Measurements from ENCODE around the gene UNC119. TPM values are rescaled to one million over a fixed set of nuclear protein-coding genes. Genes with fewer than 3 reads are reported as not detected.

UNC119 gene
- polyA plus RNA-seq, 1 experiment, result 54.3 TPM

DNA sequence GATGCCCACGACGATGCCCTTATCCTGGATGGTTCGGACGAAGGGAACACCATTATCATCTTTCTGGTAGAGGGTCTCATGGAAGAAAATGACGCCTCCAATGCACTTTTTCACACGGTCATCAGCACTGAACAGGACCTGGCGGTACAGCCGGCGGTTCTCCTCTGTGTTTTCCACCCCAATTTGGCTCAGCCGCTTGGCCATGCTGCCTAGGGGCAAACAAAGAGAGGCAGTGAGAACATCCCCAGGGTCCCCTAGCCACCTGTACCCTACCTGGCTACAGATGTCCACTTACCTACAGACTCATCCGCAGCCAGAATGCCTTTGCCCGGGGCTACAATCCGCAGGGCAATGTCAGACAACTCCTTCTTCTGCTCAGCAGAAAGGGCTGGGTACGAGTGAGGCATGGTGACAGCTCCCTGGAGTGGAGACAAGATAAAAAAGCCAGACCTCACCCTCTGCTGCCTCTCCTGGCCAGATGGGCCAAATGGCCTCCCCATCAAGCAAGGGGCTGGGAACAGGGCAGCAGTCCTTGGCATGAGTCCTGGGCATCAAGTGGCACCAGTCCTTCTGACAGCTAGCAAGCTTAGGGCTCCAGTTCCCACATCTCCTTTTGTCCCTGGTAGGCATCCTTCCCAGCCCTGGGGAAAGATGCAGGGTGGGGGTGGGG lies 22.8 kb upstream of the UNC119 start:
- H3K27me3 ChIP-seq (ENCODE audit: control insufficient read depth, insufficient read depth, low read length), result no peaks in the 10 kb centered on the region
- CTCF ChIA-PET, result no interaction called here
- TF ChIP-seq, protein P1, sequence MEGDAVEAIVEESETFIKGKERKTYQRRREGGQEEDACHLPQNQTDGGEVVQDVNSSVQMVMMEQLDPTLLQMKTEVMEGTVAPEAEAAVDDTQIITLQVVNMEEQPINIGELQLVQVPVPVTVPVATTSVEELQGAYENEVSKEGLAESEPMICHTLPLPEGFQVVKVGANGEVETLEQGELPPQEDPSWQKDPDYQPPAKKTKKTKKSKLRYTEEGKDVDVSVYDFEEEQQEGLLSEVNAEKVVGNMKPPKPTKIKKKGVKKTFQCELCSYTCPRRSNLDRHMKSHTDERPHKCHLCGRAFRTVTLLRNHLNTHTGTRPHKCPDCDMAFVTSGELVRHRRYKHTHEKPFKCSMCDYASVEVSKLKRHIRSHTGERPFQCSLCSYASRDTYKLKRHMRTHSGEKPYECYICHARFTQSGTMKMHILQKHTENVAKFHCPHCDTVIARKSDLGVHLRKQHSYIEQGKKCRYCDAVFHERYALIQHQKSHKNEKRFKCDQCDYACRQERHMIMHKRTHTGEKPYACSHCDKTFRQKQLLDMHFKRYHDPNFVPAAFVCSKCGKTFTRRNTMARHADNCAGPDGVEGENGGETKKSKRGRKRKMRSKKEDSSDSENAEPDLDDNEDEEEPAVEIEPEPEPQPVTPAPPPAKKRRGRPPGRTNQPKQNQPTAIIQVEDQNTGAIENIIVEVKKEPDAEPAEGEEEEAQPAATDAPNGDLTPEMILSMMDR (IDR thresholded peaks at IDR 0.05; ENCODE audit: low read depth, low read length), result no peak
- no peak for DNase-seq (ENCODE audit: low read depth, low spot score)
- no peaks in the 10 kb centered on the region; the same call in 1 of the 2 replicates for H3K9me3 ChIP-seq (ENCODE audit: control insufficient read depth, insufficient read depth, low read length)
- H3K4me3 ChIP-seq (ENCODE audit: low read depth, low read length), result no peak overlapping the region
- POLR2A ChIA-PET, result no interaction called here
- H3K27ac ChIP-seq (ENCODE audit: low read depth, low read length), result no peak overlapping the region

DNA sequence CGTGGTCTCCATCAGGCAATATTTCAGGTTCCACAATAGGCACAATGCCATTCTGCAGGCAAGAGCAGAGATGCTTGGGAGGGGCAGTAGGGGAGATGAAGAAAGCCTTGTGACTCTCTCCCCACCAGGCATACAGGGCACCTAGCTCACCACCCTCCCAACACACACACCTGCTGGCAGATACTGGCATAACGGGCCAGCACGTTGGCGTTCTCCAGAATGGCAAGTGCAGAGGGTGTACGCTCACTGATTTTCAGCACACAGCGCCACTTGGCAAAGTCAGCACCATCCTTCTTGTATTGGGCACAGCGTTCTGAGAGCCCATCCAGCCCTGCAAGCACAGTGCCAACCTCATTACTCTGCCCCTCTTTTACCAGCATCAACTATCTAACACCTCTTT lies 22.1 kb upstream of the UNC119 start:
- ChIA-PET POLR2A (no interaction called here), CTCF (no interaction called here)
- TF ChIP-seq, protein P1 (IDR thresholded peaks at IDR 0.05; ENCODE audit: low read depth, low read length), result no peak
- Histone ChIP-seq H3K9me3 (ENCODE audit: control insufficient read depth, insufficient read depth, low read length) (no peaks in the 10 kb centered on the region; the same call in 1 of the 2 replicates), H3K4me3 (ENCODE audit: low read depth, low read length) (no peak overlapping the region), H3K27ac (ENCODE audit: low read depth, low read length) (no peak overlapping the region), H3K27me3 (ENCODE audit: control insufficient read depth, insufficient read depth, low read length) (no peaks in the 10 kb centered on the region)
- DNase-seq (ENCODE audit: low read depth, low spot score), result no peak

DNA sequence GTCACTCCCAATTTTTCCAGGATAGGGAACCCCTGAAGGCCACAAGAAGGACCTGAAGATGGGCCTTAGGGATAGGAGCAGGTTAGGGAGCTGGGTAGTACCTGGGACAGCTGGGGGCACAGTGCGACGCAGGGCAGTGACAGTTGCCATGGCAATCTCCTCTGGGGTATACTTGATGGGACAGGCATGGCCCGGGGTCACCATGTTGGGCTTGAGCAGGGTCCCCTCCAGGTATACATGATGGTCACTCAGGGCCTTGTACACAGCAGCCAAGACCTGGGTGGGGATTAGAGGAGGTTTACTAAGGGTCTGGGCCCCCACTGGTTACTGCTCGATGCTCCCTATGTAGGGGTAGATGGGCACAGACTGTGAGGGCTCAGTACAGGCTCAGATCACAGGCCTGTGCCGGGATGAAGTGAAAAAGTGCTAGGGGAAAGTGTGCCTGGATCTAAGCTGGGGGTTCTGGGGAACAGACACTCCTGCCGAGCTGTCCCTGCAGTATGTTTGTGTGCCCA lies 21.6 kb upstream of the UNC119 start:
- no peak overlapping the region for H3K27ac ChIP-seq (ENCODE audit: low read depth, low read length)
- DNase-seq (ENCODE audit: low read depth, low spot score), result no peak
- H3K9me3 ChIP-seq (ENCODE audit: control insufficient read depth, insufficient read depth, low read length), result no peaks in the 10 kb centered on the region; the same call in 1 of the 2 replicates
- POLR2A ChIA-PET, result no interaction called here
- no peaks in the 10 kb centered on the region for H3K27me3 ChIP-seq (ENCODE audit: control insufficient read depth, insufficient read depth, low read length)
- TF ChIP-seq, protein P1 (IDR thresholded peaks at IDR 0.05; ENCODE audit: low read depth, low read length), result no peak
- H3K4me3 ChIP-seq (ENCODE audit: low read depth, low read length), result no peak overlapping the region
- CTCF ChIA-PET, result no interaction called here

DNA sequence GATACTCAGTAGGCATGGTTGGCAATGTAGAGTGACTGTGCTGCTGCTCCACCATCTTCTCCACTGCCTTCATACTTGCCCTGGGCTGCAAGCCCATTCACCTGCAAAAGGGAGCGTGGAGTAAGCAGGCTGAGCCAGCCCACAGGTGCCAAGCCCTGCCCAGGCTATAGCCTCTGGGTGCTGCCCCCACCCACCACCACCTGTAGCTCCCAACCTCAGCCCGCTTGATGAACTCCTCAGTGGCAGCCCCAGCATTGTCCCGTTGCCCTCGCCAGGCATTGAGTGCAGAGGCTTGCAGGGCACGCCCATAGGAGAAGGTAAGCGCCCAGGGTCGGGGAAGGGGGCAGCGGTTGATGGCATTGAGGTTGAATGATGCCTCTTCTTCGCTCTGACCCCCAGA lies 21.1 kb upstream of the UNC119 start:
- H3K27me3 ChIP-seq (ENCODE audit: control insufficient read depth, insufficient read depth, low read length), result no peaks in the 10 kb centered on the region
- no peak for DNase-seq (ENCODE audit: low read depth, low spot score)
- TF ChIP-seq, protein P1 (IDR thresholded peaks at IDR 0.05; ENCODE audit: low read depth, low read length), result no peak
- no peak overlapping the region for H3K4me3 ChIP-seq (ENCODE audit: low read depth, low read length)
- H3K27ac ChIP-seq (ENCODE audit: low read depth, low read length), result no peak overlapping the region
- no peaks in the 10 kb centered on the region; the same call in 1 of the 2 replicates for H3K9me3 ChIP-seq (ENCODE audit: control insufficient read depth, insufficient read depth, low read length)
- ChIA-PET CTCF (no interaction called here), POLR2A (no interaction called here)

DNA sequence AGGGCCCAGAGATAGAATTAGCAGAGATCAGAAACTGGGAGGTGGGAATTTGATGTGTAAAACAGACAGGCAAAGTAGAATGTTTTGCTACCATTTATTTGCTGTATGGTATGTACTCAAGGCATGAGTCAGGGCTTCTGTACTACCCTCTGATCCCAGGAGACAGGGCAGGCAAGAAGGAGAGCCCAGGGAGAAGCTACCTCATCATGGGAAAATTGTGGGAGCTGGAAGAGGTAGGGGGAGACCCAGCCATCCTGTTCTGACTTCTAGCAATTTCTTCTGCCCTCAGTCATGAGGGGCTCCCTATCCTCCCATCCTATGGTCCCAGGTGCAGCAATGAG lies 20.6 kb upstream of the UNC119 start:
- ChIA-PET POLR2A (no interaction called here), CTCF (no interaction called here)
- H3K4me3 ChIP-seq (ENCODE audit: low read depth, low read length), result no peak overlapping the region
- TF ChIP-seq, protein P1 (IDR thresholded peaks at IDR 0.05; ENCODE audit: low read depth, low read length), result no peak
- no peaks in the 10 kb centered on the region; the same call in 1 of the 2 replicates for H3K9me3 ChIP-seq (ENCODE audit: control insufficient read depth, insufficient read depth, low read length)
- no peak overlapping the region for H3K27ac ChIP-seq (ENCODE audit: low read depth, low read length)
- no peaks in the 10 kb centered on the region for H3K27me3 ChIP-seq (ENCODE audit: control insufficient read depth, insufficient read depth, low read length)
- DNase-seq (ENCODE audit: low read depth, low spot score), result no peak
